ENCODE data around the gene SMOC1.
"Not testable (repeated sequence)": the region's sequence is repeated elsewhere in the genome, so short reads cannot be mapped to it uniquely, and the experiment has no call there.

The SMOC1 gene

DNA sequence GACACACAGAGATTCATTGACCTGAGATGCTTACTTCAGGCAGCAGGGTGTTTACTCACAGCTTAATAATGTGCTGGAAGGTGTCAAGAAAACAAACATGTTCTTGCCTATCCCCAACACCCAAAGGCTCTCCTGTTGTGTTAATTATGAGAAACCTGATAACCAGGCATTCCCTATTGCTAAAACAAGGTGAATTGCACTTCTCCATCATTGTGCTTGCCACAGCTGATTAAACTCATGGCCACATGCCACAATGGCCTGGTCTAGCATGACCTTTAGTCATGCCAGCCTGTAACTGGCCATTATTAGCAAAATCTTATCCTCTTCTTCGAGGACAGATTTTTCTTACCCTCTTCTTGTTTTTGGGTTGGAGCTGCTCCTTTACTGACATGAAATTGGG, 21.4 kb downstream of the SMOC1 start:
- no peak for DNase-seq (ENCODE audit: low spot score)

DNA sequence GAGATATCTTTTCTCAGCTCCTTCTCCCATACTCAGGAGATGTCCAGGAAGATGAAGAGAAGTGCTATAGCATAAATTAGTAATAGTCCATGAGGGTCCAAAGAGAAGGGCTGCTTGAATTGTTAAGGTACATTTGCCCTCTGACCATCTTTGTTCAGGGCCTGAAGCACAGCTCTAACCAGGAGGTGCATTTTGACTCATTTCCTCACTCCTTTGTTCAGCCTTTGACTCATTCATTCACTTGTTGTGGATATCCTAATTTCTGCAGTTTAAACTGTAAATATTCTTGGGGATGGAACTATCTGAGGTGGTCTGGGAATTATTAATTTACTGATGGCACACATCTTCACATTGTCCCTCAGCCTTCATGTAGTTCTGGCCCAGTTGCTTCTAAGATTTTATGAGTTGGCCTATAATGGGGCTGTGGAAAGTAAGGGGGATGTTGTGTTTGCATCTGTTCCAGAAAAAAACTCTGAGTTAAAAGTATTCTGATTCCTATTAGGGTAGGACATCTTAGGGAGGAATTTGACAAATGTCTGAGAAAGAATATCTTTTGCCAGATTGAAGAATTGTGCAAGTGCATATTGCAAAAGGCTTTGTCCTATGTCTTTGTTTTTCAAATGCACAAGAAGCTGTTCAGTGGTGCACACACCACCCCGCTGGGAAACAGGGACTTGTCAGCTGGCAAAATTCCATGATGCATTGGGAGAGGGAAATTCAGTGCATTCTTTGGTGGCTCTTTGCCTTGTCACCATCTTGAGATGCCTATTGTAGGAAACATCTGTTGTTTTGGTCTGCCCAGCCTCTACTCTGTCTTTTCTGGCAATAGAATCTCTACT, 22.1 kb downstream of the SMOC1 start:
- no peak for DNase-seq (ENCODE audit: low spot score)

DNA sequence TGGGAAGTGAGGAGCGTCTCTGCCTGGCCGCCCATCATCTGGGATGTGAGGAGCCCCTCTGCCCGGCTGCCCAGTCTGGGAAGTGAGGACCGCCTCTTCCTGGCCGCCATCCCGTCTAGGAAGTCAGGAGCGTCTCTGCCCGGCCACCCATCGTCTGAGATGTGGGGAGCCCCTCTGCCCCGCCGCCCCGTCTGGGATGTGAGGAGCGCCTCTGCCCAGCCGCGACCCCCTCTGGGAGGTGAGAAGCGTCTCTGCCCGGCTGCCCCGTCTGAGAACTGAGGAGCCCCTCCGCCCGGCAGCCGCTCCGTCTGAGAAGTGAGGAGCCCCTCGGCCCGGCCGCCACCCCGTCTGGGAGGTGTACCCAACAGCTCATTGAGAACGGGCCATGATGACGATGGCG, 23.8 kb downstream of the SMOC1 start:
- DNase-seq (ENCODE audit: low spot score): not testable (repeated sequence)

DNA sequence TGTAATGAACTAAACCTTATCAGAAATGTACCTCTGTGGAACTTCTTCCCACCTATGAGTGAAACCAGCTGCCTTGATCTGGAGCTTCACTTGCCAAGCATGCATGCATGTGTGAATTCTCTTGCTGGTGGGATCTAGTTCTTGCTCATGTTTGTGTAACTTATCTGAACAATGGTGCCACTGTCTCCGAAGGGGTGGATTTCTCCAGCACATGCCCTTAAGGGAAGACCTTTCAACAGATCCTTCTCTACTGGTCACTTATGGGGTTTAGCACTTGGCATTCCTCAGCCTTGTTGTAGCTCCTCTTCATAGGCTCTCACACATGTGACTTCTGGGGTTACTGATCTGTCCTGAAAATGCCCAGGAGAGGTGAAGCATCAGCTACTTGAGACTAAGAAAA, 25.0 kb downstream of the SMOC1 start:
- DNase-seq (ENCODE audit: low spot score): no peak

DNA sequence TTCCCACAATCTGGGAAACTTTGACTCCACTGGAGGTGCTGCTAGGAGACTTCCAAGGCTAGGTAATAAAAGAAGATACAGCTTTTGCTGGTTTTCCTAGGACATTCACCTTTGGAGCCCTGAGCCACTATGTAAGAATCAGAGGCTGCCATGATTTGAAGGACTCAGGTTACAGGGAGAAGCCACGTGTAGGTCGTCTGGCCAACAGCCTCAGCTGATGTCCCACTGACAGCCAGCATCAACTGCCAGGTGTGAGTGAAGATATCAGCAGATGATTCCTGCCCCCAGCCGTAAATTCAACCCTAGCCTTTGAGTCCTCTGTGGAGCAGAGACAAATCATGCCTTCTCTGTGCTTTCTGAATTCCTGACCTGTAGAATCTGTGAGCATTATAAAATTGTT, 27.0 kb downstream of the SMOC1 start:
- no peak for DNase-seq (ENCODE audit: low spot score)

DNA sequence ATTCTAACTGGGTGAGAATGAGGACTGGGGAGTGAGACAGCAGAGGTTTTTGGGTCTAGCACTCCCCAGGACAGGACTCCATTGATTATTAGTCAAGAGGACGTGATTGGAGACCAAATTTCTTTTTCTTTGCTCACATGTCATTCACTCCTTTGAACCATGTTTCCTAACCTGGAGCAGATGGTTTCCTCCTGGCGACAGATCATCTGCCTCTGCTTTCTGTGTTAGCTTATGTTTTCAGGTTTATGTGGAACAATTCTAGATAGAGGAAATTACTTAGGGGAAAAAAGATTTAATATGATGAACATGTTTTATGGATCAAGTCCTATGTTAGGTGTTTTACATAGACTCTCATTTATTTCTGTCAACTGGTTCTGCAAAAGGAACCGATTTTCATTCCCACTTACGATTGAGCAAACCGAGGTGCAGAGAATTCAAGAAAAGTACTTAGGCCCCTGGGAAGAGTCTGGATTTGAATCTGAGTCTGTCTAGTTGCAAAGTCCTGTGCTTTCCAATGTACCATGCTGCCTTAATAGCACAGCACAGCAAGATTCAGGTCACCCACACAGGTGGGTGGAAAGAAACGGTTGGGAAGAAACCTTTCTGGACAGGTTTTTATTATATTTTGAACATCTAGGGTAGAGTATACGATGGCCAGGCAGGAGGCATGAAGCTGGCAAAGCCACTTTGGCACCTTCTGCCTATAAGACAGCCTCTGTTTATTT, 30.8 kb downstream of the SMOC1 start:
- DNase-seq (ENCODE audit: low spot score): no peak

DNA sequence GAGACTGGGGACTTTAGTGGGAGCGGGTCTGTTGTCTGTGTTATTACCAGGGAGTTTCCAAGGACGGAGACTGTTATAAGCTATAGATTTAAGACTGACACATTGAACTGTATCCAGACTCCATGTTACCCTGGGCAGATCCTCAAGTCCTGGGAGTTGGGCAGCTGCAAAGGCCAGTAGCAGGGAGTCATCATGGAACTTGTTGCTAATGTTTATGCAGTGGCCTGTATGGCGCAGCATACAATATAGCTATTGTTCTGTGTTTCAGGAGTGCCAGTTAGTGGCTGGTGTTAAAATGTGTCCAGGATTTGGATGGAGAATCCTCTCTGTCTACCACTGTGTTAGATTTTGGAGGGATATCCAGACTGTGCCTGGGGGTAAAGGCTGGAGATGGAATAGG, 31.7 kb downstream of the SMOC1 start:
- no peak for DNase-seq (ENCODE audit: low spot score)

DNA sequence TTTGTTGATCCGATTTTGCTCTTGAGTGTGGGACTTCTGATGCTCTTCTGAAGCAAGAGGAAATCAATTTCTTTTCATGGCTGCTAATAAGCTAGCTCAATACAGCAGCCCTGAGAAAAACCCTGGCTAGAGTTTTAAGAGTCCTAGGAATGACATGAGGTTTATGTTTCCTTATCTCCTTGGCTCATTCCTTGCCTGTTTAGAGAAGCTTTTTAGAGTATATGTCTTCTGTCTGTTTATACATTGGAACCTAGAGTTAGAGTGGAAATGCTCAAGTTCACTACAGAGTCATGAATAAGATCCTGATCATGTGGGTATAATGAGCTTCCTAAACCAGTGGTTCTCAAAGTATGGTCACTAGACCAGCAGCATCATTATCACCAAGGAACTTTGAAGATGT, 34.5 kb downstream of the SMOC1 start:
- DNase-seq (ENCODE audit: low spot score): no peak

DNA sequence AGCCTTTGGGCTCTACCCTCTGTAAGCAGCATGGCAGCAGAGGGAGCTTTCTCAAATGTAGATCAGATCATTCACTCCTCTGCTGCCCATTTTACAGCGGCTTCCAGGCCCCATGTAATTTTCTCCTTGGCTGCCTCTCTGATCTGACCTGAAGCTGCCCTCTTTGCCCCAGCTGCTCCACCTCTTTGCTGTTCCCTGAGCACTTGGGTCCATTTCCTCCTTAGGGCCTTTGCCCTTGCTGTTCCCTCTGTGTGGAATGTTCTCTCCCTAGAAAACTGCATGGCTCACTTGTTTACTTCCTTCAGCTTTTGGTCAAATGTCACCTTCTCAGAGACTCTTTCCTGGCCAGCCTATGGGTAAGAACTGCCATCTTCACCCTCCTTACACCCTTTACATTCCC, 37.2 kb downstream of the SMOC1 start:
- DNase-seq (ENCODE audit: low spot score): no peak

DNA sequence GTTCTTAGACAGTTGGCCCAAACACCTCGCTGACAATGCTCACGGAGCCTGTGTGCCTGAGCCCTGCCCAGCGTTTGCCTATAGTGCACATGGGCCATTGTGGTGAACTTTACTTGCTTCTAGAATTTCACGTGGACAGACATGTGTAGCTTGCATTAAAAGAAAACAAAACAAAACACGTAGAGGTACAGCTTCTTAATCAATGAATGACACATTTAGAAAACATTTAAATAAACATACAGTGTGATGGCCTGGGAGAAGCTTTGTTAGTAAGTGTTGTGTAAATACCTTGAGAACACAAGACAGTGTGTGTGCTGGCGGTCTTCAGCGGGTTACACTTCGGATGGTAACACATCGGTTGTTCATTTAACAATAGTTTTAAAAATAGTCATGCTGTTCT, 38.1 kb downstream of the SMOC1 start:
- no peak for DNase-seq (ENCODE audit: low spot score)

DNA sequence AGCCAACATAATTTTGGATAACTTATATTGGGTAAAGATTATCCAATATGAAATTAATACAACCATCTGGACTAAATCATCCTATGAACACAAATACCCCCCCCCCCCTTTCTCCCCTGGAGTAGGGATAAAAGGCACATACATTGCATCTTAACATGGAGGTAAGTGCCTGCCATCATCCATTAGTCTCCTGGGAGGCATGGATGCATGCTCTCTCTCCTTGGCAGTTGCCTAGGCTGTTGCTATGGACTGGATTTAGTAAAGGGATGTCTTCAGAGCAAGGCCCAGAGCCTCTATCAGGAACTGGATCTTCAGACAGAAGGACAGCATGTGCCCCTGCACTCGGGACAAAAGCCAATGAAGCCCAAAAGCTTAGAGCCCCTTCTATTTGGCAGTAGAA, 40.6 kb downstream of the SMOC1 start:
- DNase-seq (ENCODE audit: low spot score): peak; percentile 35

DNA sequence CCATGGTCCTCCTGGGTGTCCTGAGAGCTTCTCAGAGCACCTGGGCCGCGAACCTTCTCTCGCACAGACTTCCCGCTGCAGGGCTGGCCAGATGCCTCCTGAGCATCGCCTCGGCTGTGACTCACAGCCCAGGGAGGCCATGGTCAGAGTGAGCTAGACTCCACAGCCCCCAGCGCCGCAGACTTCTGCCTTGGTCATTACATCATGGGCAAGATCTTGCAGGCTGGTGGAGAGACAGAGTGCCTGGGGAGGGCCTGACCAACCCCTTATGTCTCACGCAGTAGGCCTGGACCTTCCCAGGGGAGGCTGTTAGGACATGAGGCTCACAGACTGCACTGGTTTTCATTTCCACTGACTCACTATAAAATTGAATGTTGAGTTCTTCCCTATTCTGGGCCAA, 41.8 kb downstream of the SMOC1 start:
- DNase-seq (ENCODE audit: low spot score): no peak

DNA sequence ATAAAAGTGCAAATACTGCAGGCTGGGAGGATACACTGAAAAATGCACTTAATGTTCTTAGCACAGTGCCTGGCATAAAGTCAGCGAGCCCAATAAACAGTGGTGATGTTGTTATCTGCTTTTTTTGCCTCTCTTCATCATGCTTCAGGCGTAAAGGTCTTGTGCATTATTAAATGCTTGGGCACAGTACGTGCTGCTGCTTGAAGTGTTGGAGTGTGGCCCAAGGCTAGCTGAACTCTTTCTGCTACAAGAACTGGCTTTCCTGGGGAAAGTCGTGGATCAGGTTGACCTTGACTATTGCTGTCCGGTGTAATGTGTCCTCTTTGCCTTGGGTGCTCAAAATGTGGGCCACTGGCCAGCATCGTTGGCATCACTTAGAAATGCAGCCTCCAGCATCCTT, 43.0 kb downstream of the SMOC1 start:
- no peak for DNase-seq (ENCODE audit: low spot score)

DNA sequence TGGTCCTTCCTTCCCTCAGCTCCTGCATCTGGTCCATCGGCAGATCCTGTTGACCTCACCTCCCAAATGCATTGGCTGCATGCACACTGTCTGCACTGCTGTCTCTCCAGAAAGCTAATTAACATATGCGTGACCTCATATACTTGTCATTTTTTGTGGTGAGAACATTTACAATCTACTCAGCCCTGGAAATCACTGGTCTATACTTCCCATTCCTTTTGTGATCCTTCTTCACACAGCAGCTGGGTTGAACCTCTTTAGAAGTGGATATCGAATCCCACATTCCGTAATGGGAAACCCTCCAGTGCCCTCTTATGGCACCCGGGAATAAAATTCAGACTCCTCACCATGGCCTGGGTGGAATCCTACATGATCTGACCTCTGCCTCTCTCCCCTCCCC, 45.0 kb downstream of the SMOC1 start:
- DNase-seq (ENCODE audit: low spot score): no peak

DNA sequence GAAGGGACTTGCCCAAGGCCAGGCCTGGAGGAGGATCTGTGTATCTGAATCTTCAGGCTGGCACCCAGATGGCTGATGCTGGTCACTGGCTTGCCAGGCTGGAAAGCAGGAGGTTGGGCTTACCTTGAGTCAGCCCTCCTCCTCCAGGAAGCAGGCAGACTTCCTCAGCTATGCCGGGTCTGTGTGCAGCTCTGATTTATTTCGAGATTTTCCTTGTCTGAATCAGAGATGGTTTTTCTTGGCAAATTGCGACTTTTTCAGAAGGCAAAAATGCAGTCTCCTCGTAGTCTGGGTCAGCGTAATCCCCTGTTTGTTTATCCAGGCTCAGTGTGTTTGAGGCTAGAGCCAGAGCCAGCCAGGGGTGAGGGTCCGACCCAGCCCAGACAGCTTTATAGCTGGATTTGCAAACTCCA, 48.9 kb downstream of the SMOC1 start:
- no peak for DNase-seq (ENCODE audit: low spot score)

DNA sequence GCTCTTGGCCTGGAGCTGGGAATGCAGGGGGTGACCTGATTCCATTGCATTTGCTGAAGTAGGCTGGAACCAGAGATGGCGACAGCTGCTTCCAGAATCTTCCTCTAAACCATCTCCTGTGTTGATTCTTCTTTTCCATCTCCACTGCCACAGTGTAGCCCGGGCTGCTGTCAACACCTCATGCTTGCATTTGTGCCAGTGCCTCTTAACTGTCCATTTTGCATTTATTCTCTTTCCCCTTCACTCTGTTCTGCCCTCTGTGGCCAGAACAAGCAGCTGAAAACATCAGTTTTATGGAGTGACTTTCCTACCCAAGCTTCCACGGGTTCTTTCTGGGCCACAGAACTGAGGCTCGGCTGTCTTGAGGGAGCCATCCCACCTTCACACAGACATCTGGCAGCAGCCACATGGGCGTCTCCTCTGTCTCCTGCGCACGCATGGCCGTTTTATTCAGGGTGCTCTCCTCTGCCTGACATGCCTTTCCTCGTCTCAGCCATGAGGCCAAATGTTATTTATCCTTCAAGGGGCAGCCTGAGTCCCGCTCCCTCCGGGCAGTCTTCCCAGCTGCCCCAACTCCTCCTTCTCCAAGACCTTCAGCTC, 51.7 kb downstream of the SMOC1 start:
- no peak for DNase-seq (ENCODE audit: low spot score)

DNA sequence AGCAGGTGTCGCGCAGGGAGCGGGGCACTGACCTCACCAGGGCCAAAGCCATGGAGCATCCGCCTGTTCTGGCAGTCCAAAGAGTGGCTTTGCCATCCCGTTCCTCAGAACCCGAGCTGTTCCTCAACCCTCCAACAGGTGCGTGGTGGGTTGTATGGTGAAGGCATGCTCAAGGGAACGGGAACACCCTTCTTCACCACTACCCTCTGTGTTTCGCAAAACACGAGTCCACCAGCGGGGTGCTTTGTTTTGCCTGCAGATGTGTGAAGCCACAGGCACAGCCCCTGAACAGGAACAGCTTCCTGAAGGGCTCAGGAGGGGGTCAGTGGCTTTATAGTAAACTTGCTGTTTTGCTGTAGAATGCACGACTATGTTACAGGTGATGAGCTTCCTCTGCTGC, 52.7 kb downstream of the SMOC1 start:
- no peak for DNase-seq (ENCODE audit: low spot score)

DNA sequence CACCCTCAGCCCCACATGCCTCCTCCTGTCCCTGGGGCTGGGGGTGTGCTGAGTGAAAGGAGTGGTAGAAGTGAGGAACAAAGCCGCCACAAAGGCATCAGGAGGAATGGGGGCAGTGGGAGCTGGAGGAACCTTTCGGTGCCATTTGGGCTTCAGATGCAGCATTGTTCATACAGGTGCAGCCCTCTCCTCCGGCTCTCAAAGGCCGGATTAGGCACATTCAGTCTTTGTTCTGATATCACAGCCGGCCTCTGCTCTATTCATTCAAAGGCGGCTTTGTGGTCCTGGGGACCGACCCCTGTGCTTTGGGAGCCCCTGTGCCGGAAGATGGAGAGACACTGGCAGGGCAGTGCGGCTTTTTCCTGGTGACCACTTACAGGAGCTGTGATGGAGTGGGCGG, 53.2 kb downstream of the SMOC1 start:
- no peak for DNase-seq (ENCODE audit: low spot score)

DNA sequence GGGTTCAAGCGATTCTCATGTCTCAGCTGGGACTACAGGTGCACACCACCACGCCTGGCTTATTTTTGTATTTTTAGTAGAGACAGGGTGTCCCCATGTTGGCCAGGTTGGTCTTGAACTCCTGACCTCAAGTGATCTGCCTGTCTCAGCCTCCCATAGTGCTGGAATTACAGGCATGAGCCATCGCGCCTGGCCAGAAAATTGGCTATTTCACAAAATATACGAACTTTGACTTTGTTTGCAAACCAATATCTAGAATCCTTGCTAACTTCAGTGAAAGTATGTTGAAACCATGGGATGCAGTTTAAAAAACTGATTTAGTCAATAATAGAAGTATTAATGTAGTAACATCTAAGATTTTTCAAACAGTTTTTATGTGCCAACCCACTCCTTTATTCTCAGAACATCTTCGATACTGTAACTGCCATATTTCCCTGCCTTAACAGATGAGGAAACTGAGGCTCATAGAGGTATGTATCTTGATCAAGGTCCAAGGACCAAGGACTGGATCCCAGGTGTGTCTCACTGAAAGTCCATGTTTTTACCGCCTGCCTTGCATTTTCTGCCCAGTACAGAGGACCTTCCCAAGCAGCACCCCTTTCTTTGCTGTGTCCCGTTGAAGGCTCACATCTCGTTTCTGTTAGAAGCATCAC, 54.5 kb downstream of the SMOC1 start:
- DNase-seq (ENCODE audit: low spot score): no peak

DNA sequence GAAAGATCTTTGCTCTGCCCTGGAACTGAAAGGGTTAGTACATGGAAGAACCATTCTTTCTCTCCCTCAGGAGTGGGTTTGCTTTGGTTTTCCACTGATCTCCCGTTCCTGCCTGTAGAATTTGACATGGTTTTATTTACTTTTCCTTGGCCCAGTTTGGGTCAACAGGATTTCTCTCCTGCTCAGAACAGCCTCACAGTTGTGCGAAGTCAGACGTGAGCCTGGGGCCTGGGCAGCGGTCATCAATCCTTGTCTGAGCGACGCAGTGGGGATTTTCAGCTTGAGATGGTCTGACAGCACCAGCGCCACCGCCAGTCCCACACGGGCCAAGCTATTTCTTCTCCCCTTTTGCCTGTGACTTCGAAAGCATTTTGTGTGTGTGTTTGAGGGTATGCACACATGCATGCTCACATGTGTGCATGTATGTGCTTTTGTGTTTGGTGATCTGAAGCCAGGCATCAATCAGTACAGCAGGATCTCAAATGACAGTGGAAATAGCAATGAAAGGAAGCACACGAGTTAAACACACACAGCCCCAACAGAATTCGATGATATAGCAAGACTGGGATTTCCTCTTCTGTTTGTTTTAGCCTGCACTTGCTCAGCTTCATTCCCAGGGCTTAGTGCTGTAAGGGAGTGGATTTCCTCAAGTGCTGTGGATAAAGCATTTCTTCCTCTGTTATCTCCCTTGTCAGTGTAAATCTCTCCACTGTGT, 58.3 kb downstream of the SMOC1 start:
- DNase-seq (ENCODE audit: low spot score): peak; percentile 44

DNA sequence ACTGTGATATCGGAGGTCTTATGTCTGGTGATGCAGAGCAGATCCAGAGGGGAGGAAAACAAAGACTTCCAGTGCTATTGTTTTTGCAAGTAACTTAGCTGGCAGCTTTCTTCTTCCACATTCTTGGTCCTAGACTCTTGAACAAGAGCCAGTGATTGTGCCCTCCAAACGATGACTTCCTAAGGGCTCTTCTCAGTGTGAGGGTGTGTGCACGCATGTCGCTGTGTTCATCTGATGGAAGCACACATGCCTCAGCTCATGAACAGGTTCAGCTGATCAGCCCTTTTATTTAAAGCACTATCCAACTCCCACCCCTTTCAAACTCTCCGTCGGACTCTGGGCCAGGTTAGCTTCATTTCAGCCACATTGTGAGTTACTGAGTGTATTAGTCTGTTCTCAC, 59.5 kb downstream of the SMOC1 start:
- no peak for DNase-seq (ENCODE audit: low spot score)

Data from SK-N-DZ (cell line).